HepG2 (cell line): ENCODE results near the gene C11orf16. TPM values are rescaled to one million over a fixed set of nuclear protein-coding genes. Genes with fewer than 3 reads are reported as not detected.

Experiments
- ESRRA ChIP-seq: sonication (generic); formaldehyde crosslinking; IDR thresholded peaks from 2 replicates; pipeline ENCODE4 v1.5.1; 2020; ENCODE audit warnings: mild to moderate bottlenecking, low read depth, missing genetic modification reagents
- KDM2A ChIP-seq: sonication (generic); formaldehyde crosslinking; IDR thresholded peaks from 2 replicates; pipeline ENCODE4 v1.4.0; 2020; ENCODE audit warnings: low read depth, missing genetic modification reagents, borderline replicate concordance
- MAX ChIP-seq: IDR thresholded peaks from 2 replicates; pipeline ENCODE4 v1.6.1; 2012; ENCODE audit warnings: inconsistent platforms
- MXD1 ChIP-seq: sonication (generic); formaldehyde crosslinking; IDR thresholded peaks from 2 replicates; pipeline ENCODE4 v1.4.0; 2020; ENCODE audit warnings: mild to moderate bottlenecking, missing genetic modification reagents
- NR0B2 ChIP-seq: sonication (generic); formaldehyde crosslinking; IDR thresholded peaks from 2 replicates; pipeline ENCODE4 v1.4.0; 2020; ENCODE audit warnings: mild to moderate bottlenecking, missing genetic modification reagents
- POLR2AphosphoS5 ChIP-seq: IDR thresholded peaks from 2 replicates; pipeline ENCODE4 v1.6.1; 2012; ENCODE audit warnings: low read depth, low read length
- RCOR2 ChIP-seq: IDR thresholded peaks from 2 replicates; pipeline ENCODE4 v1.6.1; 2016; ENCODE audit warnings: missing biosample characterization, missing genetic modification reagents
- RERE ChIP-seq: IDR thresholded peaks from 2 replicates; pipeline ENCODE4 v1.6.1; 2016; ENCODE audit warnings: low read depth, missing genetic modification reagents, missing compliant biosample characterization
- SOX5 ChIP-seq: IDR thresholded peaks from 2 replicates; pipeline ENCODE4 v1.6.1; 2016; ENCODE audit warnings: borderline replicate concordance
- TEAD3 ChIP-seq: optimal IDR thresholded peaks from 2 replicates; pipeline ENCODE3; 2016; ENCODE audit warnings: borderline replicate concordance
- ZBTB33 ChIP-seq: sonication (generic); formaldehyde crosslinking; IDR thresholded peaks from 2 replicates; pipeline ENCODE4 v1.4.0; 2020; ENCODE audit warnings: missing genetic modification reagents
- ZKSCAN8 ChIP-seq: IDR thresholded peaks from 2 replicates; pipeline ENCODE4 v1.6.1; 2016; ENCODE audit warnings: borderline replicate concordance, missing genetic modification reagents, missing compliant biosample characterization
- ZNF12 ChIP-seq: sonication (generic); formaldehyde crosslinking; IDR thresholded peaks from 2 replicates; pipeline ENCODE4 v1.5.0; 2020; ENCODE audit warnings: missing genetic modification reagents
- ZNF317 ChIP-seq: sonication (generic); formaldehyde crosslinking; IDR thresholded peaks from 2 replicates; pipeline ENCODE4 v1.5.0; 2020; ENCODE audit warnings: mild to moderate bottlenecking, missing genetic modification reagents
- ZNF431 ChIP-seq: sonication (generic); formaldehyde crosslinking; IDR thresholded peaks from 2 replicates; pipeline ENCODE4 v1.9.0; 2022; ENCODE audit warnings: missing genetic modification reagents, low read depth, mild to moderate bottlenecking, borderline replicate concordance
- ZNF724P ChIP-seq: sonication (generic); formaldehyde crosslinking; IDR thresholded peaks from 2 replicates; pipeline ENCODE4 v1.8.0; 2022; ENCODE audit warnings: missing genetic modification reagents, borderline replicate concordance
- ZSCAN25 ChIP-seq: sonication (generic); formaldehyde crosslinking; IDR thresholded peaks from 2 replicates; pipeline ENCODE4 v1.8.0; 2022; ENCODE audit warnings: mild to moderate bottlenecking, missing genetic modification reagents
- polyA plus RNA-seq, 8 experiments: library from polyadenylated mRNA; depleted of rRNA in 3 of 8; stranded (reverse) in 7 of 8; unstranded in 1 of 8; fragments of >200 nt; fragmentation: Illumina TruSeq in 4 of 8; extraction: Trizol in 4 of 8; gene quantifications; 2 replicates each; pipeline versions ENCODE4 v1.2.1 to v1.2.3, GENCODE V29; 2011 to 2016; ENCODE audit warnings: low read depth in 4 of 8, missing spikeins in 1 of 8, mixed read lengths in 1 of 8; ENCODE audit not compliant: insufficient read depth in 1 of 8
- total RNA-seq, 5 experiments: library from RNA; depleted of rRNA; stranded (reverse); fragments of >200 nt; fragmentation: Illumina TruSeq; extraction: Trizol; gene quantifications; 2 replicates each; pipeline ENCODE4 v1.2.3, GENCODE V29; 2016; ENCODE audit warnings: low read depth in 1 of 5
- TF ChIP-seq, protein P1 (sequence below): sonication (generic); formaldehyde crosslinking; IDR thresholded peaks from 2 replicates; pipeline ENCODE4 v1.8.1; 2023; ENCODE audit warnings: mild to moderate bottlenecking, missing genetic modification reagents, borderline replicate concordance
- TF ChIP-seq, protein P2 (sequence below): fragments of 450-650 bp; IDR thresholded peaks from 2 replicates; pipeline ENCODE4 v1.6.1; 2016

C11orf16 gene
- total and polyA plus RNA-seq, 2 of the 13 experiments (the other 11 are each of a cell fraction or from before 2014, with no cell fraction given) = not detected

GRCh38 chr11:8963569-8964323 lies 31.0 kb upstream of the C11orf16 start (continued):
- TF ChIP-seq NR0B2 (CRISPR knock-in tag) (peak; percentile 35; the same call in 1 of the 2 replicates), MAX (no peak), ZNF431 (no peak), ZNF724P (no peak), KDM2A (CRISPR knock-in tag) (no peak), ESRRA (no peak), ZSCAN25 (0 out of 2 replicates have a peak, but pooled peaks have one; percentile 33), ZNF12 (CRISPR knock-in tag) (no peak), MXD1 (CRISPR knock-in tag) (peak; percentile 25; the same call in 1 of the 2 replicates), ZNF317 (CRISPR knock-in tag) (0 out of 2 replicates have a peak, but pooled peaks have one; percentile 22), RCOR2 (CRISPR knock-in tag) (no peak), ZKSCAN8 (CRISPR knock-in tag) (no peak), SOX5 (CRISPR knock-in tag) (no peak), ZBTB33 (CRISPR knock-in tag) (no peak), TEAD3 (no peak), RERE (no peak), POLR2AphosphoS5 (no peak)
- TF ChIP-seq, protein P1, sequence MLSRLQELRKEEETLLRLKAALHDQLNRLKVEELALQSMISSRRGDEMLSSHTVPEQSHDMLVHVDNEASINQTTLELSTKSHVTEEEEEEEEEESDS (CRISPR knock-in tag) = no peak
- TF ChIP-seq, protein P2, sequence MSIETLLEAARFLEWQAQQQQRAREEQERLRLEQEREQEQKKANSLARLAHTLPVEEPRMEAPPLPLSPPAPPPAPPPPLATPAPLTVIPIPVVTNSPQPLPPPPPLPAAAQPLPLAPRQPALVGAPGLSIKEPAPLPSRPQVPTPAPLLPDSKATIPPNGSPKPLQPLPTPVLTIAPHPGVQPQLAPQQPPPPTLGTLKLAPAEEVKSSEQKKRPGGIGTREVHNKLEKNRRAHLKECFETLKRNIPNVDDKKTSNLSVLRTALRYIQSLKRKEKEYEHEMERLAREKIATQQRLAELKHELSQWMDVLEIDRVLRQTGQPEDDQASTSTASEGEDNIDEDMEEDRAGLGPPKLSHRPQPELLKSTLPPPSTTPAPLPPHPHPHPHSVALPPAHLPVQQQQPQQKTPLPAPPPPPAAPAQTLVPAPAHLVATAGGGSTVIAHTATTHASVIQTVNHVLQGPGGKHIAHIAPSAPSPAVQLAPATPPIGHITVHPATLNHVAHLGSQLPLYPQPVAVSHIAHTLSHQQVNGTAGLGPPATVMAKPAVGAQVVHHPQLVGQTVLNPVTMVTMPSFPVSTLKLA = no peak
